Kasumi-1 (cell line): ENCODE results near the gene PMFBP1.
A peak's percentile ranks its signal among the peaks of the same experiment; 100 is the strongest.

Experiments used
- DNase-seq, 2 experiments: peaks; one replicate each; lab custom pipeline; 2025; lab: John Stamatoyannopoulos, UW

The PMFBP1 gene

DNA sequence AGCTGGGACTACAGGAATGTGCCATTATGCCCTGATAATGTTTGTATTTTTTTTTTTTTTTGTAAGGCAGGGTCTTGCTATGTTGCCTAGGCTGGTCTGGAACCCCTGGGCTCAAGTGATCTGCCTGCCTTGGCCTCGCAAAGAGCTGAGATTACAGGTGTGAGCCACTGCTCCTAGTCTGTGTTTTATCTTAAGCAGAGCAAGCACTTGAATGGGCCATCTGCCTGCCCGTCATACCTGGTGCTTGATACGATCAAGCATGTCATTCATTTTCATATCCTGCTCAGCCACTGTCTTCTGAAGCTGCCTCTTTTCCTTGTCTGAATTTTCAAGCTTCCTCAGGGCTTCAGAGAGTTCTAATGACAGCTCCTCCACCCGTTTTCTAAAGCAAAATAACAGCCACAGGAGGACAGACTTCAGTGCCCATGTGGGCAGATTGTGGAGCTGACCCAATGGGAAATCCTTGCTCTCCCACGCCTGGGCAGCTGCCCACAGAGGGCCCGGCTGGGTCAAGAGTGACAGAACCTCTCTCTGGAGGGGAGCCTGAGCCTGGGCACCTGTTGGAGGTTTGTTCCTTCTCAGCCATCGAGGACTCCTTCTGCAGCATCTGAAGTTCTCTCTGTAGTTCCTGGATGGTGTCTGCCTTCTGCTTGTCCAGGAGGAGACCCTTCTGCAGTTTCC lies 41.8 kb downstream of the PMFBP1 start:
- DNase-seq, result no peak

GRCh38 chr16:72128701-72129100 lies 43.3 kb downstream of the PMFBP1 start:
- no peak for DNase-seq

DNA sequence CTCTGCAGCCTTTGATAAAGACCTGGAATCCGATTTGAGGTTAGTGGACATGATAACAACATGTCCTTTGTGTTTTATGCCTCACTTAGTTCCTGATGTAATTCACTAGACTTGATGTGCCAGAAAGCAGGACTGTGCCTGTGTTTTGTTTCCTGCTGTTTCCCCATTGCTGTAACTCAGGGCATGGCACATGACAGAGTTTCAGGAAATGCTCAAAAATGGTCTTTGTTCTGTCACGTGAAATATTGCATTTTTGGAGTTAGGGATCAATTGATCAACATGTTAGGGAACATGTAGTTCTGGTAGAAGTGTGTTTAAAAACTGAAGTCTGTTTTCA lies 45.6 kb downstream of the PMFBP1 start:
- no peak for DNase-seq

GRCh38 chr16:72125635-72126428 lies 46.1 kb downstream of the PMFBP1 start:
- peak; percentile 12 to 17 for DNase-seq

GRCh38 chr16:72124761-72125634 lies 47.0 kb downstream of the PMFBP1 start:
- peak; percentile 78 to 89 for DNase-seq

DNA sequence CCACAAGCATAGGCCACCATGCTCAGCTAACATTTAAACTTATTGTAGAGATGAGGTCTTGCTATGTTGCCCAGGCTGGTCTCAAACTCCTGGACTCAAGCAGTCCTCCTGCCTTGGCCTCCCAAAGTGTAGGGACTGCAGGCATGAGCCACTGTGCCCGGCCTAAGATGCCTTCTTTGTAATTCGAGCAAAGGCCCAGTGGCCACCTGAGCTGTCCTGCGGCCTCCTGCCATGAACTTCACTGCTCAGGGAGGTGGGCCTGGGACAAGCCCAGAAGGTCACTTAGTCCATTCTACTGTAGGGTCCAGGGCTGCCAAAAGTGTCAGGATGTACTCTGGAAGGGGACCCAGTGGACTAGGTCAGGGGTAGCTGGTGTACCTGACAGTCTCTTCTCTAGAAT lies 47.8 kb downstream of the PMFBP1 start:
- no peak for DNase-seq

DNA sequence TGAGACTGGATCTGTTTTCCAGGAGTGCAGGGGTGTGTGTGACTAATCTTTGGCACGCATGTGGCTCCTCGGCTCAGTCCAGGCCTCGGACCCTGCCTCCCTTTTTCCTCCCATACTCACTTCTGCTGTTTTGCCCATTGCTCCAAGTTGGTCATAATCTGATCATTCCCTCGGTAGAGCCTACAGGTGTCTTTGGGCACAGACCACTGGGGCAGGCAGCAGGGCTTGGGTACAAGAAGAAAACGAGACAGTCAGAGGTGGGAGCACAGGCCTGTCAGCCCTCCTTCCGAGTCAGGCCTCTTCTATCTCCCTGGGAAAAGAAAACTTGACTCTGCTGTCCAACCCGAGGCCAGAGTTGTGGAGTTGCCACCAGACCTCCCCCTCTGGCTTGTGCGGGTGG lies 48.5 kb downstream of the PMFBP1 start:
- DNase-seq, result no peak

- DNase-seq, result no peak
Measured at GRCh38 chr16:72122916-72123315, 49.0 kb downstream of the PMFBP1 start.

GRCh38 chr16:72122308-72122707 lies 49.6 kb downstream of the PMFBP1 start:
- no peak for DNase-seq

- no peak for DNase-seq
Measured at GRCh38 chr16:72120026-72120425, 51.9 kb downstream of the PMFBP1 start.

- DNase-seq, result no peak
Measured at GRCh38 chr16:72113616-72113945, 58.4 kb downstream of the PMFBP1 start.

DNA sequence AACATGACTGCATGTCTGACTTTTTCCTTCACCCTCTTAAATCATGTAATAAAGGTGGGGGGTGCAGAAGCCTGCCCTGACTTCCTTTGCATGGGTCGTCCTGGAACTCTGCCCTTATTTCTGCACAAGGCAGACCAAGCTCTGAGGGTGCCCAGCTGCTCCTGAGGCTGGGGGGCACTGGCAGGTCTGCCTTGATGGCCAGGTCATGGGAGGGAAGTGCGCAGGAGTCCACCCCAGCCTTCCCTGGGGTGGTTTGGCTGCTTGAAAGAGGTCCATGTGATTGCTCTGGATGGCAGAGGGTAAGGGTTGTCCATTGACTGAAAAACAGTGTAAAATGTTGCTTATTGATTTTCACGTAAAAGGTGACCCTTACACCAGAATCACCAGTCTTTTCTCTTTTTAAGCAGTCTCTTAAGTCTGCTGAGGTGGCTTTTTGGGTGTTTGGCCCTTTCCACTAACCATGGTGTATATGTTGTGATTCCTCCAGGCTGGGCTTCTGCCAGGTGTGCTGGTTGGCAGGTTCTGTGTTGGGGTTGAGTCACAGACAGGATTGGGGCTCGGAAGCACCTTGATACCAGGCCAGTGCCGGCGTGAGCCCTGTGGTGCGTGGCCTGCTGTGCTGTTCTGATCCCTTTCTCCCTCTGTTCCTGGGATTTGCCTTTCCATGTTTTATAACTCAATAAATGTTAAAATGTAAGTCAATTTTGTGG lies 58.9 kb downstream of the PMFBP1 start:
- no peak for DNase-seq

DNA sequence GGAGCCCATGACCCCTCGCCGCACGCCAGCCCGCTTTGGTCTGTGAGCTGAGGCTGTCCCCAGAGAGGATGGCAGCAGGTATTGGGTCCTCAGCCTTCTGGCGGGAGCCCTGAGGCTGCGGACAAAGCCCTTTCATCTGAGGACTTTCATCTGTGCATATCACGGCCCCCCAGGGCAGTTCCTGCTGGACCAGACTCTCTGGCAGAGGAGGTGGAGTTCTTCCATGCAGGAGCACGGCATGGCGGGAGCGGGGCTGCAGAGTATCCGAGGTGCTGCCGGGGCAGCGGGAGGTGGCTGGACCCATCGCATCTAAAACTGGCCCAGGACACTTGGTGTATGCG lies 59.5 kb downstream of the PMFBP1 start:
- DNase-seq, result no peak

- DNase-seq, result no peak
Measured at GRCh38 chr16:72111657-72112451, 60.1 kb downstream of the PMFBP1 start.

GRCh38 chr16:72110662-72111615 lies 61.0 kb downstream of the PMFBP1 start:
- no peak for DNase-seq

DNA sequence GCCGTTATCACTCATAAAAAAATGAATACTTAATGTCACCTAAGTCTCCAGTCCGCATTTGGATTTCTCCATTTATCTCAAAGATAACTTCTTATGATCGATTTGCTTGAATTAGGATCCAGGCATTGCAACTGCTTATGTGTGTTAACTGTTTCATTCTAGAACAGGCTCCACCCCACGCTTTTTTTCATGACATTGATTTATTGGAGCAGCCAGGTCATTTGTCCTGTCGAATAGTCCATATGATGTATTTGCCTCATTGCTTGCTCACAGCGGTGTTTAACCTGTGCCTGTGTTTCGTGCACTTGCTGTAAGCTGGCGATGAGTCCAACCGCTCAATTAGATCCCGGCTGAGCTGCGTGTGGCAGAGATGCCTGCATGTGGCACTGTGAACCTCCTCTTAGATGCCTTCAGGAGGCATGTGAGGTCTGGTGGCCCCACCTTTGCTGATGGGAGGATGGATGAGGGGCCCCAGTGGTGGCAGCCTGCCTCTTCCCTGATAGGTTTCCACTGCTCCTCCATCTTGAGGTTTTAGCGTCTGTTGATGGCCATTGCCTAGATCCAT lies 61.9 kb downstream of the PMFBP1 start:
- no peak for DNase-seq

DNA sequence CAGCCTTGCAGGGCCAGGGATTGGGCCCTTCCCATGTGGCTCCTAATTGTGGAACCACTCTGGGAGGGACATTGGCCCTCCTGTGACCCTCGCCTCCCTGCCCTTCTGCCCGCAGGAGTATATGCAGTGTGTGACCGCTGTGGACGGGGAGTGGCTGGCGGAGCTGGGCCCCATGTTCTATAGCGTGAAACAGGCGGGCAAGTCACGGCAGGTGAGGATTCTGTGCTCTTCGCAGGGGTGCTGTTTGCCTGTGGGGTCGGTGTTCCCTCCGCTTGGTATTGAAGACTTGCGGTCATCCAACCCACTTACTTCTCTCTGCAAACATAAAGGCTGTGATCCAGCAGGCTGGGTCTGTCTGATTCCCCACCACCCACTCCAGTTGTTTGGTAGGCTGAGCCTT lies 62.7 kb downstream of the PMFBP1 start:
- no peak for DNase-seq

GRCh38 chr16:72108353-72109102 lies 63.4 kb downstream of the PMFBP1 start:
- no peak for DNase-seq

DNA sequence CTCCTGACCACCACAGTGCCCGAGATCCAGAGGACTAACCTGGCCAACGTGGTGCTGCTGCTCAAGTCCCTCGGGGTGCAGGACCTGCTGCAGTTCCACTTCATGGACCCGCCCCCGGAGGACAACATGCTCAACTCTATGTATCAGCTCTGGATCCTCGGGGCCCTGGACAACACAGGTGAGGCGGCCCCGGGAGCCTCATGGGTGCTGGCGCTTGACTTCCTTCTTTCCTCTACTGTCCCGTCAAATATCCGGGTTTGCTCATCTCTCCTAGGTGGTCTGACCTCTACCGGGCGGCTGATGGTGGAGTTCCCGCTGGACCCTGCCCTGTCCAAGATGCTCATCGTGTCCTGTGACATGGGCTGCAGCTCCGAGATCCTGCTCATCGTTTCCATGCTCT lies 64.6 kb downstream of the PMFBP1 start:
- DNase-seq, result no peak
